ENCODE measurements around the gene PPA2.
"Not testable (repeated sequence)": the region's sequence is repeated elsewhere in the genome, so short reads cannot be mapped to it uniquely, and the experiment has no call there.

Gene PPA2

GRCh38 chr4:105473324-105474098, at the start of gene PPA2:
Gene PPA2, minus strand, starts transcription at chr4:105474062. Its CDS starts 12 bp downstream, at chr4:105474050.
- peak; percentile 65 for DNase-seq (ENCODE audit: low read depth)

GRCh38 chr4:105520819-105521790, 47.2 kb upstream of the PPA2 start:
- DNase-seq (ENCODE audit: low read depth): no peak

- DNase-seq (ENCODE audit: low read depth): no peak
These were observed 36.4 kb upstream of the PPA2 start for GRCh38 chr4:105510245-105510644.

GRCh38 chr4:105509714-105510113, 35.9 kb upstream of the PPA2 start:
- no peak for DNase-seq (ENCODE audit: low read depth)

- no peak for DNase-seq (ENCODE audit: low read depth)
These were observed 35.4 kb upstream of the PPA2 start for GRCh38 chr4:105509291-105509690.

GRCh38 chr4:105504744-105505143, 30.9 kb upstream of the PPA2 start:
- no peak for DNase-seq (ENCODE audit: low read depth)

- DNase-seq (ENCODE audit: low read depth): no peak
These were observed 29.6 kb upstream of the PPA2 start for GRCh38 chr4:105503484-105503883.

GRCh38 chr4:105496899-105497298, 23.0 kb upstream of the PPA2 start:
- no peak for DNase-seq (ENCODE audit: low read depth)

GRCh38 chr4:105495667-105496066, 21.8 kb upstream of the PPA2 start:
- no peak for DNase-seq (ENCODE audit: low read depth)

- DNase-seq (ENCODE audit: low read depth): no peak
These were observed 16.7 kb upstream of the PPA2 start for GRCh38 chr4:105490523-105490922.

GRCh38 chr4:105483840-105484239, 10.0 kb upstream of the PPA2 start:
- no peak for DNase-seq (ENCODE audit: low read depth)

GRCh38 chr4:105474099-105474518, 247 bp upstream of the PPA2 start:
- DNase-seq (ENCODE audit: low read depth): no peak

- no peak for DNase-seq (ENCODE audit: low read depth)
These were observed 965 bp downstream of the PPA2 start for GRCh38 chr4:105472871-105473323.

GRCh38 chr4:105471566-105472176, 2.2 kb downstream of the PPA2 start:
- peak; percentile 64 for DNase-seq (ENCODE audit: low read depth)

GRCh38 chr4:105470766-105471165, 3.1 kb downstream of the PPA2 start:
- DNase-seq (ENCODE audit: low read depth): no peak

GRCh38 chr4:105469736-105470135, 4.1 kb downstream of the PPA2 start:
- DNase-seq (ENCODE audit: low read depth): no peak

GRCh38 chr4:105466580-105466979, 7.3 kb downstream of the PPA2 start:
- DNase-seq (ENCODE audit: low read depth): no peak

GRCh38 chr4:105464563-105464962, 9.3 kb downstream of the PPA2 start:
- not testable (repeated sequence) for DNase-seq (ENCODE audit: low read depth)

- DNase-seq (ENCODE audit: low read depth): no peak
These were observed 11.3 kb downstream of the PPA2 start for GRCh38 chr4:105462576-105462975.

GRCh38 chr4:105461621-105462382, 12.1 kb downstream of the PPA2 start:
- DNase-seq (ENCODE audit: low read depth): no peak

GRCh38 chr4:105461221-105461620, 12.6 kb downstream of the PPA2 start:
- DNase-seq (ENCODE audit: low read depth): no peak

GRCh38 chr4:105460306-105460705, 13.6 kb downstream of the PPA2 start:
- no peak for DNase-seq (ENCODE audit: low read depth)

All from activated gamma-delta T cell treated with anti-CD3 and anti-CD28 coated beads, Interleukin-2, amount 50 U/mL, for 16 hours (primary cell).